Suprapubic skin (tissue), 4 donors: ENCODE results near the gene EYS. TPM values are rescaled to one million over a fixed set of nuclear protein-coding genes. Genes with fewer than 3 reads are reported as not detected.

ENCODE experiments used
- DNase-seq, 2 donors: peaks; one replicate each; pipeline ENCODE4 v3.0.0-alpha.2; 2019; ENCODE audit warnings: low spot score in 2 of 2
- H3K27ac ChIP-seq: fragments of 200-600 bp; sonication (generic); one replicate; pipeline ENCODE4 v1.5.1; 2019
- H3K27me3 ChIP-seq: fragments of 200-600 bp; sonication (generic); one replicate; pipeline ENCODE4 v1.5.1; 2019
- H3K36me3 ChIP-seq: fragments of 200-600 bp; sonication (generic); one replicate; pipeline ENCODE4 v1.5.1; 2019
- H3K4me1 ChIP-seq: fragments of 200-600 bp; sonication (generic); one replicate; pipeline ENCODE4 v1.5.1; 2019
- H3K4me3 ChIP-seq: fragments of 200-600 bp; sonication (generic); one replicate; pipeline ENCODE4 v1.5.1; 2019; ENCODE audit warnings: mild to moderate bottlenecking
- H3K9me3 ChIP-seq: fragments of 200-600 bp; sonication (generic); one replicate; pipeline ENCODE4 v1.5.1; 2019
- CTCF ChIP-seq, 2 donors: fragments of 200-600 bp in 1 of 2; fragments of 450-650 bp in 1 of 2; sonication (generic) in 1 of 2; IDR thresholded peaks; one replicate each; pipeline ENCODE4 v1.5.1; 2016 to 2019; ENCODE audit warnings: antibody characterized with exemption in 2 of 2, mild to moderate bottlenecking in 1 of 2, moderate library complexity in 1 of 2
- EP300 ChIP-seq: sonication (generic); formaldehyde crosslinking; IDR thresholded peaks from one replicate; pipeline ENCODE4 v1.6.1; 2017; ENCODE audit warnings: antibody characterized with exemption
- POLR2A ChIP-seq, 2 donors: fragments of 450-650 bp; IDR thresholded peaks; one replicate each; pipeline ENCODE4 v1.6.1; 2017; ENCODE audit warnings: antibody characterized with exemption in 2 of 2, mild to moderate bottlenecking in 2 of 2, moderate library complexity in 2 of 2
- POLR2AphosphoS5 ChIP-seq, 3 donors: sonication (generic); formaldehyde crosslinking; IDR thresholded peaks; one replicate each; pipeline ENCODE4 v1.6.1; 2017; ENCODE audit warnings: antibody characterized with exemption in 3 of 3
- WGBS: methylation state at CpG from one replicate; pipeline ENCODE4 v1.1.5; 2018; 5-methylcytosine and 5-hydroxymethylcytosine counted together
- total RNA-seq, 4 donors: library from RNA; depleted of rRNA; stranded (reverse); fragments of >200 nt; gene quantifications; one replicate each; pipeline ENCODE4 v1.1.0, GENCODE V29; 2016

The EYS gene
- total RNA-seq, 4 donors from 2014 or later = not detected

DNA sequence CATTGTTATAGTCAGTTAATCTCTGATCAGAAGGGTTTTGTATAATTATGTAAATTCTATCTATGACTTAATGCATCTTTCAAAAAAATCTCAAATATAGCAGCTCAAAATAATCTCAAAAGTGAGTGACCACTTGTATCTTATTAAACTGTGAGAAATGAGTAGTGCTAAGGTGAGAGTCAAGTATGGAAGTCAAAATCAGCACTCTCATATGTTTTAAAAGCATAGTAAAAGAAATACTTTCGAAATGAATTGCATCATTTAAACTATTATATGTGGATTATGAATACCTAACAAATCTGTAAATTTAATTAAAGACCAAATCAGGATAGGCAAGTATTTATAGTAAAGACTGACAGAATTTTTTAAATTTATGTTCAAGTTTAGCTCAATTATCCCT, 1425.9 kb downstream of the EYS start:
- H3K36me3 ChIP-seq = no peaks in the 10 kb centered on the region
- 86% methylated on average over 1 of the region's 1 CpG for WGBS
- DNase-seq = no peak

DNA sequence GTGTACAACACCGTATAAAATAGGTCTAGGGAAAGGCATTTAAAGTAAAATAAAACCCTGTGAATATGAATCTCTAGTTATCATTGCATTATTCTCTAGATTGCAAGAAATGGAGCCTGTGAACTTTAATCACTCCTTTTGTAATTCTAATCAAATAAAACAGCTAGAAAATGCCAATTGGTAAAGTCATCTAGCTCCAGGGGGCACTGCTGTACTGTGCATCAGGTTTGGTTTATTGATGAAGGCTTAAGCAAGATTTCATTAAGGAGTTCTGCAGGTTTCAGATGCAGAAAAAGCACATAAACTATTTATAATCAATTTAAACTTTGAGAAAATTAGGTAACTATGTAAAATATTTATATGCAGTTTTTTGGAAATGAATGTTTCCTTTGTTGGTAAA, 1426.5 kb downstream of the EYS start:
- WGBS = 38% methylated on average over 1 of the region's 1 CpG
- TF ChIP-seq POLR2A (IDR thresholded peaks at IDR 0.05) (no peak), POLR2AphosphoS5 (IDR thresholded peaks at IDR 0.05) (no peak), CTCF (IDR thresholded peaks at IDR 0.05) (peak in 1 of 2 donors; percentile 30), EP300 (no peak)
- no peak for DNase-seq

More for the DNA sequence above, 1425.9 kb downstream of the EYS start:
- Histone ChIP-seq H3K4me3 (no peak overlapping the region), H3K9me3 (no peaks in the 10 kb centered on the region), H3K27me3 (no peaks in the 10 kb centered on the region), H3K4me1 (no peaks in the 10 kb centered on the region), H3K27ac (no peak overlapping the region)
- TF ChIP-seq EP300 = no peak
- TF ChIP-seq CTCF (IDR thresholded peaks at IDR 0.05) = no peak
- TF ChIP-seq POLR2A (IDR thresholded peaks at IDR 0.05) = no peak
- no peak for TF ChIP-seq POLR2AphosphoS5 (IDR thresholded peaks at IDR 0.05)

GRCh38 chr6:64270083-64270482, 1436.9 kb downstream of the EYS start:
- TF ChIP-seq POLR2AphosphoS5 (IDR thresholded peaks at IDR 0.05) (no peak), POLR2A (IDR thresholded peaks at IDR 0.05) (no peak), EP300 (no peak), CTCF (IDR thresholded peaks at IDR 0.05) (no peak)

More for the DNA sequence above, 1426.5 kb downstream of the EYS start:
- Histone ChIP-seq H3K36me3 (no peaks in the 10 kb centered on the region), H3K4me3 (no peak overlapping the region), H3K4me1 (no peaks in the 10 kb centered on the region), H3K27me3 (no peaks in the 10 kb centered on the region), H3K9me3 (no peaks in the 10 kb centered on the region), H3K27ac (no peak overlapping the region)

GRCh38 chr6:64266351-64266821, 1440.6 kb downstream of the EYS start:
- Histone ChIP-seq H3K27me3 (no peaks in the 10 kb centered on the region), H3K36me3 (no peaks in the 10 kb centered on the region), H3K4me1 (no peaks in the 10 kb centered on the region), H3K9me3 (no peaks in the 10 kb centered on the region), H3K4me3 (no peak overlapping the region), H3K27ac (no peak overlapping the region)
- DNase-seq = no peak
- WGBS = 54% methylated on average over 2 of the region's 2 CpGs
- no peak for TF ChIP-seq POLR2A (IDR thresholded peaks at IDR 0.05)
- no peak for TF ChIP-seq POLR2AphosphoS5 (IDR thresholded peaks at IDR 0.05)
- TF ChIP-seq CTCF (IDR thresholded peaks at IDR 0.05) = no peak
- TF ChIP-seq EP300 = no peak

More at GRCh38 chr6:64270083-64270482, 1436.9 kb downstream of the EYS start:
- Histone ChIP-seq H3K4me3 (no peak overlapping the region), H3K27ac (no peak overlapping the region), H3K27me3 (no peaks in the 10 kb centered on the region), H3K4me1 (no peaks in the 10 kb centered on the region), H3K36me3 (no peaks in the 10 kb centered on the region), H3K9me3 (no peaks in the 10 kb centered on the region)
- DNase-seq = no peak
- WGBS = 90% methylated on average over 5 of the region's 5 CpGs

- no peak for TF ChIP-seq POLR2AphosphoS5 (IDR thresholded peaks at IDR 0.05)
- TF ChIP-seq CTCF (IDR thresholded peaks at IDR 0.05) = no peak
- no peak for TF ChIP-seq EP300
- no peak for TF ChIP-seq POLR2A (IDR thresholded peaks at IDR 0.05)
- 78% methylated on average over 1 of the region's 1 CpG for WGBS
- Histone ChIP-seq H3K9me3 (no peaks in the 10 kb centered on the region), H3K36me3 (no peaks in the 10 kb centered on the region), H3K4me3 (no peak overlapping the region), H3K27ac (no peak overlapping the region), H3K4me1 (no peaks in the 10 kb centered on the region), H3K27me3 (no peaks in the 10 kb centered on the region)
- DNase-seq = no peak
These were observed 1443.2 kb downstream of the EYS start for GRCh38 chr6:64263778-64264177.
